A204.1 (cell line): ENCODE measurements around the gene CBFA2T3.

Experiments
- FAIRE-seq: peaks from 2 replicates; lab custom pipeline; 2012; peaks lifted over from hg19 to GRCh38; lab: Jason Lieb, UNC

Gene CBFA2T3

GRCh38 chr16:88961011-88961410, 16.0 kb downstream of the CBFA2T3 start:
- no peak for FAIRE-seq

DNA sequence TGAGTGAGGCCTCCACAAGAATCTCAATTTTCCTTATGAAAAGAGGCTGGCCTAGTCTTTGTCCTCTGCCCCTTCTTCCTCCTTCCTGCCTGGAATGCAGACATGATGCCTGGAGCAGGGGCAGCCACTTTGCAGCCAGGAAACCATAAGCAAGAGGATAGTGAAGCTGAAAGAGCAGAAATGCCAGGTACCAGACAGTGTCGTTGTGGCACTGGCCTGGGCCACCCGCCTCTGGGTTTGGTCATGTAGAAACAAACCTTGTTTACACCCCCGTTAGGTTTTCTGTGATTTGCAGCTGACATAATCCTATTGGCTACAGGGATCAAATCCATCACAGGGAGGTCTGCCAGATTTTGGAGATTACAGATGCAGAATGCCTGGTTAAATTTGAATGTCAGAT, 16.5 kb downstream of the CBFA2T3 start:
- no peak for FAIRE-seq

DNA sequence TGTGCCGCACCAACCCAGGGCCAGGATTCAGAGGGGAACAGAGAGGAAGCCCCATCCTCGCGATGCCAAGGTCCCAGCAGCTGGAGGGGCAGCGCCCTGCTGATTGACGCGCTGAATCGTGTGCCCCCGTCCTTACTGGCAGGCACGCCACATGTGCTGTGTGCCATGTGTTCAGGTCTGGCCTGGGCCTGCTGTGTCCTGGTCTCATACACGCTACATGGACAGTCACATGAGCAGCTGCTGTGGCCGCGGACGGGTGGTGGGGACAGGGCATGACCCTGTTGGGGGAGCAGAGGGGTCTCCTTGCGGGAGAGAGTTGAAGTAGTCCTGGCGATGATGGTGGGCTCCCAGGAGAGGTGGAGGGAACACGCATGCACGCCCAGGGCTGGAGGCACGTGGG, 18.0 kb downstream of the CBFA2T3 start:
- FAIRE-seq: no peak

DNA sequence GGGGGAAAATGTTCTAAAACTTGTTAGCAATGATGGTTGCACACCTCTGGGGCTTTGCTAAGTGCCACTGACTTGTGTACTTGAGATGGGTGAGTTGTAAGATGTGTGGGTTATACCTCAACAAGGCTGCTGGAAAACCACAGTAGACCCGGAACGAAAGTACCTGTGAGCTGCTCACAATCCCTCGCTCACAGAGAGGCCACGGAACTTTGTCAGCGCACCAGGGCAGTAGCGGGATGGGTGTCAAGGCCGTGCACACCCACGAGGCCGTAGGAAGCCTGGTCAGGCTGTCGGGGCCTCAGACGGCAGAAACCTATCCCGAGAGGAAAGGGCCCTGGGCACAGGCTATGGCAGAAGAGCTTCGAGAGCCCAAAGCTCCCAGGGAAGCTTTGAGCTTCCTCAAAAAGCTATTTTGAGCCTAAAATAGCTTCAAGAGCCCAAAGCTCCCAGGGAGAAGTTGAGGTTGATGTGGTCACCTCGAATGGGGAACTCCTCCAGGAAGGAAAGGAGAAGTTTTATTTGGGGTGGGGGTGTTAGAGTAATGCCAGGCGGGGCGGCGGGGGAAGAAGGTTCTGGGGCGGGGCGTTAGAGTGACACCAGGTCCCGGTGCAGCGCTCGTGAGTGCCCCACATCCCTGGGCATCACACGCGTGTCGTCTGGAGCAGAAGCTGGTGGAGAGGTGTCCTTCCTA, 19.0 kb downstream of the CBFA2T3 start:
- FAIRE-seq: no peak

DNA sequence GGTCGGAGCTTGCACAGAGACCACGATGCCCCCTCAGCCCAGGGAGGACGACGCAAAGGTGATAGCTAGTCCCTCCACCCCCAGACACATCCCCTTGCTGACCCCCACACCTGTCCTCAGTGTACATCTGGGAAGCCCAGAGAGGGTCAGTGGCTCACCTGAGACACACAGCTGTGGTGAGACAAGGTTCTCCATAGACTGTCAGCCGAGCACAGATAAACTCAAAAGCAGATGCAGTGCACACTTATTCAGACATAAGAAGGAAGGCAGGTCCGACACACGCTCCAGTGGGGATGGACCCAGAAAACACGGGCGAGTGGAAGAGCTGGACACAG, 19.6 kb downstream of the CBFA2T3 start:
- FAIRE-seq: no peak

DNA sequence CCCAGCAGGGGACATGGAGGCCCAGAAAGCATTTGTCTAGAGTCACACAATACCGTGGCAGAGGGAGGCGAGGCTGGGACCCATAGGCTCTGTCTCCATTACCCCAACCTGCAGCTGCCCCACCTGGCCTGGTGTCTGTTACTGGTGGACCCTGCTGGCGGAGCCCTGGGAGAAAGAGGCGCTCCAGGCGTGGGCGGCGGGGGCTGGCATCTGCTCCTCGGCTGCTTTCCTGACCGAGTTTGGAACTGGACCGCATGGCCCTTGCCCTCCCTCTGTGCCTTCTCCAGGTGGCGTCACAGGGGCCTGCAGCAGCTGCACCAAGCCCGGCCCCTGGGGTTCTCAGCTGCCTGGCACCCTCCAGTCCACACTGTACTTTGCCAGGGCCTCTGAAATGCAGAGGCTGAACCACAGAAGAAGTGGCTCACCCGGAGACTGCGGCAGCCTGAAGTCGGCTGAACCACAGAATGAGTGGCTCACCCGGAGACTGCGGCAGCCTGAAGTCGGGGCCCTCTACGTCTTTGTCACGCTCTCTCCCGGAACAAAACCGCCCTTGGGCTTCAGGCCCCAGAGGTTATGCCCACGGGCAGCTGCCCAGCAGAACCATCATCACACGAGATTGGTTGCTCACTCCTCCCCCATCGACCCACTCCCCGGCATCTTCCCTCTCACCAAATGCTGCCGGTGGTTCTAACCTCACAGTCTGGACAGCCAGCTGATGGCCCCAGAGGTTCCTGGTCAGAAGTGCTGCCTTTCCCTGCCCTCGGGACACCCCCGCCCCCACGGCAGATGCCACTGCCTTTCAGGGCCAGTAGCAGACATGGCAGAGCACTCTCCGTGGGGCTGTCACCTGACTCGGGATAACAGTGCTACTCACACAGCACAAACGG, 20.2 kb downstream of the CBFA2T3 start:
- FAIRE-seq: no peak

GRCh38 chr16:88955906-88956305, 21.1 kb downstream of the CBFA2T3 start:
- no peak for FAIRE-seq

DNA sequence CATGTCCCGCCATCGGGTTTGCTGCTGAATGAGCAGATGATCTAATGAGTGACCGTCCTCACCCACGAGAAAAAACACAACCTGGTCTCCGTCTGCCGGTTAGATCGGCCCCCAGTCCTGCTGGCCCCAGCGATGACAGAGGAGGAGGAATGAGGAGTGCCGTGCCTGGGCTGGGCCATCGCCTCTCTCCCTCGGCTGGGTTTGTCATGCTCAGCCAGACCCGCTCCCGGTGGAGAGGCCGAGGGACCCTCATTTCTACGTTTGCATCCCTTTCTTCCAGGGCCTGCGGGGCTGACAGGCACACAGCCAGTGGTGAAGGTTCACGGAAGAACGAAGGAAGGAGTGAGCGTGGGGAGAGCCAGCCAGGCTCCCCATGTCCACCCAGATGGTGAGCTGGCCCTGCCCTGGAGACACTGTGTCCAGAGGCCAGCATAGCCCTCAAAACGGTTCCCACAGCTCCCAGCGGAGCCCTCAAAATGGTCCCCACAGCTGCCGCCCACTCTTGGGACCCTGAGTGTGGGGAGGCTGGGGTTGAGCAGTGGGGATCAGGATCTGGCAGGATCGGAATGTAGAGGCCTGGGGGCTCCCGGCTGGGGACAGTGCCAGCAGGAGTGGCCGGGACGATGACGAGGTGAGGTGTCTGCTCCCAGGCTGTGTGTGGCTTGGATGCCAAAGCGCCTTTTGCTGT, 23.9 kb downstream of the CBFA2T3 start:
- FAIRE-seq: no peak

GRCh38 chr16:88951989-88952388, 25.0 kb downstream of the CBFA2T3 start:
- no peak for FAIRE-seq

DNA sequence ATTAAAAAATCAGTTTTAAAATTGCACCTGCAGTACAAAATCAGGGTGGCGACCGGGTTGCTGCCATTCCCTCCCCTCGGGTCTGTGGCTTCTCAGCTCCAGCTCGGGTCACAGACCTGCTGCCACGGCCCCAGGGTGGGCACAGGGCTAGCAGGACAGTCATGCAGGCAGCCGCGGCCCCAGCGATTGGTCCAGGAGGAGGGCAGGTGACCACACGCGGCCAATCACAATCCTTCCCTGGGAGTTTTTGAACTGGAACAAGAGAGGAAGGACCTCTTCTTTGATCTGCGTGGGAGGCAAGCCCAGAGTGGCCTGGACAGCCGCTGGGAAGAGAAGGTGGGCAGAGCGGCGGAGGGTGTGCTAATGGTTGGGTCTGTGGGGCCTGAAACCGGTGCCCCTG, 25.5 kb downstream of the CBFA2T3 start:
- no peak for FAIRE-seq

DNA sequence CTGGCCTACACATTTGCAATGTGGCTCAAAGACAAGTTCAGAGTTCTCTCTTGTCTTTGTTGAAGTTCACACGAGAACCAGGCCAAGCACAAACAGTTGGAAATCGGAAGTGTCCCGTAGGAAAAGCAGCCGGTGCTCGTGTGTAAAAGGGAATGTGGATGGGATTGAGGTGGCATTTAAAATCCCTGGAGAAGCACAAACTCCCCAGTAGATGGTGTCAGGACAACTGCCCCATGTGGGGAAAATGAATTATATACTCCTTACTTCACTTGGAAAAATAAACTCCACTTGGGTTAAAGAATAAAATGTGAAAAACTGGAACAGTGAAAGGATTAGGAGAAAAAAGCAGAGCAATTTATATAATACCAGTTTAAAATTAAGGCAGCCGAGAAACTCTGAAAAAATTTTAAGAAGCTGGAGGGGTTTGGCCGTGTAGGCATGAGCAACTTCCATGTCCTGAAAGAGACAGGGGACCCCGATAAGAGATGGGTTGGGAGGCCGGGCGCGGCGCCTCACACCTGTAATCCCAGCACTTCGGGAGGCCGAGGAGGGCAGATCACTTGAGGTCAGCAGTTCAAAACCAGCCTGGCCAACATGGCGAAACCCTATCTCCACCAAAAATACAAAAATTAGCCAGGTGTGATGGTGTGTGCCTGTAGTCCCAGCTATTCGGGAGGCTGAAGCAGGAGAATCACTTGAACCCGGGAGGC, 28.1 kb downstream of the CBFA2T3 start:
- FAIRE-seq: no peak

DNA sequence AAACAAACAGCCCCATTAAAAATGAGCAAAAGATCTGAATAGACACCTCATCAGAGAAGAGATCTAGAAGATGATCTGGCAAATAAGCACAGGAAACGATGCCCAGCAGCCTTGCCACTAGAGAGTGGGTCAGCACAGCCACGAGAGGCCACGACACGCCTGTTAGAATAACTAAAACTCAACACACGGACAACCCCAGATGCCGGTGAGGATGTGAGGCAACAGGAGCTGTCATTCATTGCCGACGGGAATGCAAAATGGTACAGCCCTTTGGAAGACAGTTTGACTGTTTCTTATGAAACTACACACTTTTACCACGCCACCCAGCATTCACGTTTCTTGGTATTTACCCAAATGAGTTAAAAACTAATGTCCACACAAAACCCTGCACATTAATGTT, 31.5 kb downstream of the CBFA2T3 start:
- no peak for FAIRE-seq

GRCh38 chr16:88943741-88944140, 33.3 kb downstream of the CBFA2T3 start:
- no peak for FAIRE-seq

GRCh38 chr16:88943131-88943664, 33.8 kb downstream of the CBFA2T3 start:
- FAIRE-seq: no peak

DNA sequence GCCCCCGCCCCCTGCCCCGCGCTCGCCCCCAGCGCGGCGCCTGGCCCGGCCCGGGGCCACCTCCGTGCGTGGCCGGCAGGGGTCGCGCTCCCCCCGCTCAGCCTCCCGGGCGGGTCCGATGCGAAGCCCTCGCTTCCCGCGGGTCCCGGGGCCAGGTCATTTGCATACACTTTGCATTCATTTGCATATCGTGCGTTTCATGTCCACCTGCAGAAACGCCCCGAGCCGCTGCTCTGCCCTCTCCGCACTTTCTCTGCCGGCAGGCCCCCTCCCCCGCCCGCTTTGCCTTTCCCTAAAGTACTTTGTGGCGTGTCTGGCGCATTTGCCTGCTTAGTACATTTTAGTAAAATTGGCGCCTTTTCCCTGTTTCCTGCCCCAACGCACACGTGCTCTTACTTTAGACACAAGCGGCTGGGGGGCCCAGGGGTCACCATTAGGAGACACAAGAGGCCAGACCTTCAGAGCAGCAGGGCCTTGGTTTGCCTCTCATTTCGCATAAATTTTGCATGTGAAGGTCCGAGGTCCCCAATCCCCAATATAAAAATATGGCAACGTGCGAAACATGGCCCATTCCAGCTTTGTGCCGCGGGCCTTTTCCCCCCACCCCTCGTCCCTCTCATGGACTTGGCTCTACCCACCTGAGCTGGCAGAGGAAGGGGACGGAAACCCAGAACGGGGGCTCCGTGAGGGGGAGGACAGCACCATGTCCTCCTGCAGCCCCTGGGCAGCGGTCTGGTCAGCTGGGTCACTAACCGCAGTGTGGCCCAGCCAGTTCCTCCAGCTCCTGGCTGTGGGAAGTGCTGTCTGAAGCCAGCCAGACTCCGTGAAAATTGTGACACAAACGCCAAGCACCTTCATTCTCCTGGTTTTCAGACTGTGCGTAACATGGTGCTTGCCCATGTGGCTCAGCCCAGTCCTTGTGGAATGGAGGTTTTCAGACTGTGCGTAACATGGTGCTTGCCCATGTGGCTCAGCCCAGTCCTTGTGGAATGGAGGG, 34.8 kb downstream of the CBFA2T3 start:
- no peak for FAIRE-seq

- FAIRE-seq: no peak
Measured at GRCh38 chr16:88940862-88941817, 35.9 kb downstream of the CBFA2T3 start.

DNA sequence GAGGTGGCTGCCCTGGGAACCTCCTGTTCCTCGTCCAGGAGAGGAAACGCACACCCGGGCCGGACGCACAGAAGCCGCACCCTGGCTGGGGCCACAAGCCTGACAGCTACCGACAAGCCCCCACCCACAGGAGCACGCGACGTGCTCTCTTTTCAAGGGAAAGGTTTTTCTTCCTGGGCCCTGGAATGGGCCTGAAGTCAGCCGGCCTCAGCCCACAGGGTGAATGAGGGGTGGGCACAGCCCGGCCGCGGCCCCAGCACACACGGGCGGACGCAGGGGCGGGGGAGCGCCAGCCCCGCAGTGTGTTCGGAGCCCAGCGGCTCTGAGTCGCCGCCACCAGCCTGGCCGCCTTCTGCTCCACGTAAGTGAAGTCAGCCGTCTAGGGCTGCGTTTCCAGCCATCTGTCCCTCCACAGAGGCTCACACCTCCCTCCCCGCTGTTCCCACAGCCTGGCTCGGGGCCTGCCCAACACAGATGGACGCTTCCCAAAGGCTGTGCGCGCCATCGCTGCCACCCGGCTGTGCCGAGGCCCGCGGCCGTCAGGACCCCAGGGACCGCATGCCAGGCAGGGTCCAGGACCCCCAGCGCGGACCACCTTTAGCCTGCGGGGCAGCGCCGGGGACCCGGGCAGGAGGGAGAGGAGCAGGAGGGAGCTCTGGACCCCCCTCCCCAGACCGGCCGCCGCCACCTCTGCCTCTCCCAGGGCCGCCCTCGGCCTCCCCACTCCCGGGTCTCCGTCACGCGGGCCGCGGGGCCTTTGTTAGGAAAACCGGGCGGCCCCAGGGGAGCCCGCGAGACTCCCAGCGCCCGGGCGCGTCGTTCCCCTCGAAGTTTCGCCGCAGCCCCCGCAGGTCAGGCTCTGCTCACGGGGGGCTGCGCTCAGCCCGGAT, 36.8 kb downstream of the CBFA2T3 start:
- FAIRE-seq: no peak

DNA sequence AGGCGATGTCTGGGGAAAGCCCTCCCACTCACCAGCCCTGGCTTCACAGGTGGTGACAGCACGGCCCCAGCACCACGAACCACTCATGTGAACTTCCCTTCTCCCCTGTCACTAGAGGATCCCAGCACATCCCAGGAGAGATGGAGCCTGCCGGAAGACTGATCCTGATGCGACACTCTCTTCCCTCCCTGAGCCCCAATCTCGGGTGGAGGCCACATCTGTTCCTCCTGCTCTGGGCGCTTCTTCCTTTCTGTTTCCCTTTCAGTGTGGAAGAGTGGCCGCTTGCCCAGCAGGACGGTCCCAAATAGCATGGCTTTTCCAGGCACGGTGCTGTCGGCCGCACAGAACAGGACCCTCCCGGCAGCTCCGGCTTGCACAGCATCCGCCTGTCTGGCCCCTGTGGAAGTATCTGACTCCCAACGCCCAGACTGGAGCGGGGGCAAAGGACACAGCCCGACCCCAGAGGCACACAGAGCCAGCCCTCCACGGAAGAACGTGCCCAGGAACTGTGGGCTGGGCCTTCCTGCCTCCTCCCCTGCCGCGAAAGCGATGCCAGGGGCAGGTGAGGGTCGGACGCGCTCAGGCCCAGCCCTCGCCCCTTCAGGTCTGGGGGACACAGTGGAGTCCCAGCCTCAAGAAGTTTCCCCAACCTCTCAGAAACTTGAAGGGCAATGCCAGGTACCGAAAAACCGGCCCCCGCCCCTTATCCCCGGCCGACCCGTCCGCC, 37.6 kb downstream of the CBFA2T3 start:
- no peak for FAIRE-seq
